ENCODE data around the gene CCDC34. TPM values are rescaled to one million over a fixed set of nuclear protein-coding genes. Genes with fewer than 3 reads are reported as not detected.

Gene CCDC34
- polyA plus RNA-seq, 2 donors = 7.0 to 7.8 TPM

DNA sequence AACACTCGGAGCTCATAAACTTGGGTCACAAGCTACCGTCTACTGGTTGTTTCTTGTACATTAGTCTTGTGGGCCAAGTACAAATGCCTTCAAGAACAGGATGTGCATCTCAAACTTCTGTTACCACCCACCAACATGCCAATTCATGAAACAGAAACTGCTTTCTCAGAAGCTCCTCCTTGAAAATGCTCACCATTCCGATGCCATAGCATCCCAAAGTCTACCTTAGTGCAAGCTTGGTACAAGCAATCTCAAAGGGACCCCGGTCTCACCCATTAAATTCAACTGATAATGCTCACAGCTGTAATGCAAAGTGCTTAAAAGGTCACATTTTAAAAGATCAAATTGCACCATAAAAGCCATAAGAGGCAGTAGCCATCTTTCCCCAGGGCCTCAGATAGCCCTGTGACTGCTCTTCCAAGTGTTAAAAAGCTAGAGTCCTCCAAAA, 31.8 kb upstream of the CCDC34 start:
- Histone ChIP-seq H3K27me3 (ENCODE audit: control insufficient read depth in 1 of 2, insufficient read depth in 2 of 2, low read length in 2 of 2) (no peaks in the 10 kb centered on the region), H3K4me3 (ENCODE audit: low read depth in 1 of 2, low read length in 2 of 2) (no peak overlapping the region), H3K4me1 (ENCODE audit: control insufficient read depth in 2 of 2, insufficient read depth in 2 of 2, low read length in 1 of 2) (peaks cover 0 to 5% of the 10 kb centered on the region in 2 donors), H3K27ac (ENCODE audit: low read depth in 2 of 2, low read length in 1 of 2) (peak overlapping the region; percentile 37 to 43), H3K9me3 (ENCODE audit: control insufficient read depth in 2 of 2, insufficient read depth in 1 of 2, low read depth in 1 of 2, low read length in 1 of 2) (no peaks in the 10 kb centered on the region), H3K36me3 (ENCODE audit: control insufficient read depth in 2 of 2, insufficient read depth in 2 of 2, low read length in 1 of 2) (no peaks in the 10 kb centered on the region)
- 55% methylated on average over 4 of the region's 4 CpGs for WGBS, 2 donors

GRCh38 chr11:27392278-27393114, 29.5 kb upstream of the CCDC34 start:
- WGBS, 2 donors = 43 to 64% methylated on average over 4 of the region's 4 CpGs
- H3K27ac ChIP-seq (ENCODE audit: low read depth in 2 of 2, low read length in 1 of 2) = peak overlapping the region in 1 of 2 donors; percentile 56

DNA sequence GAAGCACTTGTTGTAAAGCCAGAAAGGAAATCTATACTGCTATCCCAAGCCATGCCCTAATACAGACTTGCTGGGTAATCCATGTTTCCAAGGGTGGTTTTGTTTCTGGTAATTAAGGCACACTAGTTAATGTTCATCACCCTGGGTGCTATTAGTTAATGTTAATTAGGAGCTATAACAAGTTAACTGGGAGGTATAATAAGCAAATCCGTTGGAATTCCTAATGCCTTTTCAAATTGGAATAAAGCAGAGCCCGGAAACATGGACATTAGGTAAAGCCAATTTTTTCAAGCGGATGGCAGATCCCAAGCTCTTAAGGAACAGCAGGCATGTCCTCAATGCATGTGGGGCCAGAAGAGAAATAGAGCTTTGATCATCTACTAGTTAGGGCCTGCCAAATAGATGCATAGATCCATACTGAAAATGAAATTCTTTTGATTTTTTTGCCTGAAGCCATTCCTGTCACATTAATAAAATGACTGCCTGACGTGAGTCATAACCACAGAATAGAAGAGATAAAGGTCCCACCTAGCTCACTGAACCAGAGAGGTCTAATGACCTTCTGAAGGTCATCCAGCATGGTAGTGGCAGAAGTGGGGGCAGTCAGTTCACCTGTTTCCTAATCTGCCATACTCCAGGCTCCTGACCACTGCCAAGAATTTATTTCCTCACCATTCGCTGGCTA, 28.5 kb upstream of the CCDC34 start:
- H3K36me3 ChIP-seq (ENCODE audit: control insufficient read depth in 2 of 2, insufficient read depth in 2 of 2, low read length in 1 of 2) = no peaks in the 10 kb centered on the region
- no peaks in the 10 kb centered on the region for H3K9me3 ChIP-seq (ENCODE audit: control insufficient read depth in 2 of 2, insufficient read depth in 1 of 2, low read depth in 1 of 2, low read length in 1 of 2)
- no peak overlapping the region for H3K4me3 ChIP-seq (ENCODE audit: low read depth in 1 of 2, low read length in 2 of 2)
- no peaks in the 10 kb centered on the region for H3K27me3 ChIP-seq (ENCODE audit: control insufficient read depth in 1 of 2, insufficient read depth in 2 of 2, low read length in 2 of 2)
- 47 to 54% methylated on average over 5 of the region's 5 CpGs for WGBS, 2 donors
- H3K4me1 ChIP-seq (ENCODE audit: control insufficient read depth in 2 of 2, insufficient read depth in 2 of 2, low read length in 1 of 2) = peaks cover 0 to 3% of the 10 kb centered on the region in 2 donors
- H3K27ac ChIP-seq (ENCODE audit: low read depth in 2 of 2, low read length in 1 of 2) = peak overlapping the region; percentile 44 to 49

More at GRCh38 chr11:27392278-27393114, 29.5 kb upstream of the CCDC34 start:
- H3K27me3 ChIP-seq (ENCODE audit: control insufficient read depth in 1 of 2, insufficient read depth in 2 of 2, low read length in 2 of 2) = no peaks in the 10 kb centered on the region
- H3K4me1 ChIP-seq (ENCODE audit: control insufficient read depth in 2 of 2, insufficient read depth in 2 of 2, low read length in 1 of 2) = peaks cover 0 to 3% of the 10 kb centered on the region in 2 donors
- H3K4me3 ChIP-seq (ENCODE audit: low read depth in 1 of 2, low read length in 2 of 2) = no peak overlapping the region
- H3K36me3 ChIP-seq (ENCODE audit: control insufficient read depth in 2 of 2, insufficient read depth in 2 of 2, low read length in 1 of 2) = no peaks in the 10 kb centered on the region
- H3K9me3 ChIP-seq (ENCODE audit: control insufficient read depth in 2 of 2, insufficient read depth in 1 of 2, low read depth in 1 of 2, low read length in 1 of 2) = no peaks in the 10 kb centered on the region

GRCh38 chr11:27390318-27391295, 27.6 kb upstream of the CCDC34 start:
- Histone ChIP-seq H3K27me3 (ENCODE audit: control insufficient read depth in 1 of 2, insufficient read depth in 2 of 2, low read length in 2 of 2) (no peaks in the 10 kb centered on the region), H3K27ac (ENCODE audit: low read depth in 2 of 2, low read length in 1 of 2) (no peak overlapping the region), H3K9me3 (ENCODE audit: control insufficient read depth in 2 of 2, insufficient read depth in 1 of 2, low read depth in 1 of 2, low read length in 1 of 2) (no peaks in the 10 kb centered on the region), H3K4me3 (ENCODE audit: low read depth in 1 of 2, low read length in 2 of 2) (no peak overlapping the region), H3K4me1 (ENCODE audit: control insufficient read depth in 2 of 2, insufficient read depth in 2 of 2, low read length in 1 of 2) (peaks cover 0 to 3% of the 10 kb centered on the region in 2 donors), H3K36me3 (ENCODE audit: control insufficient read depth in 2 of 2, insufficient read depth in 2 of 2, low read length in 1 of 2) (no peaks in the 10 kb centered on the region)
- WGBS, 2 donors = 73 to 75% methylated on average over 6 of the region's 6 CpGs

GRCh38 chr11:27388869-27389268, 25.9 kb upstream of the CCDC34 start:
- Histone ChIP-seq H3K36me3 (ENCODE audit: control insufficient read depth in 2 of 2, insufficient read depth in 2 of 2, low read length in 1 of 2) (no peaks in the 10 kb centered on the region), H3K4me1 (ENCODE audit: control insufficient read depth in 2 of 2, insufficient read depth in 2 of 2, low read length in 1 of 2) (no peaks in the 10 kb centered on the region)

DNA sequence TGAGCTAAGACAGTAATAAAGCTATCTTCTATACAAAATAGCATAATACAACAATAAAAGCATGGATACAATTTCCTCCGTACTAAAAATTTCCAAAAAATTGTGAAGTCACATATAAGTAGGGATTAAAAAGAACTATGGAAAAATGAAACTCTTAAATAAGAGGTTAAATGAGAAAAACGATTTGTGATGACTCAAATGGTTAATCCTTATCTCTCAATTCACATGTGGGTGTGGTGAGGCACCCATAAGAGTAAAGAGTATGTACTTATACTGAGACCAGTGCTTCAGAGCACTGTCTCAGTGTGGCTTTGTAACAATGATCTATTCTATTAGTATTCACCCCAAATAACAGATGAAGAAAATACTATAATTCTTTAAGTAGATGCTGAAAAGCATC, 25.0 kb upstream of the CCDC34 start:
- Histone ChIP-seq H3K27ac (ENCODE audit: low read depth in 2 of 2, low read length in 1 of 2) (no peak overlapping the region), H3K36me3 (ENCODE audit: control insufficient read depth in 2 of 2, insufficient read depth in 2 of 2, low read length in 1 of 2) (no peaks in the 10 kb centered on the region), H3K4me3 (ENCODE audit: low read depth in 1 of 2, low read length in 2 of 2) (no peak overlapping the region), H3K9me3 (ENCODE audit: control insufficient read depth in 2 of 2, insufficient read depth in 1 of 2, low read depth in 1 of 2, low read length in 1 of 2) (no peaks in the 10 kb centered on the region), H3K4me1 (ENCODE audit: control insufficient read depth in 2 of 2, insufficient read depth in 2 of 2, low read length in 1 of 2) (no peaks in the 10 kb centered on the region), H3K27me3 (ENCODE audit: control insufficient read depth in 1 of 2, insufficient read depth in 2 of 2, low read length in 2 of 2) (no peaks in the 10 kb centered on the region)
- whole genome bisulfite sequencing, 2 donors = 35 to 39% methylated on average over 2 of the region's 2 CpGs

More at GRCh38 chr11:27388869-27389268, 25.9 kb upstream of the CCDC34 start:
- no peak overlapping the region for H3K4me3 ChIP-seq (ENCODE audit: low read depth in 1 of 2, low read length in 2 of 2)
- H3K27ac ChIP-seq (ENCODE audit: low read depth in 2 of 2, low read length in 1 of 2) = no peak overlapping the region
- H3K27me3 ChIP-seq (ENCODE audit: control insufficient read depth in 1 of 2, insufficient read depth in 2 of 2, low read length in 2 of 2) = no peaks in the 10 kb centered on the region
- 68 to 76% methylated on average over 1 of the region's 1 CpG for WGBS, 2 donors
- H3K9me3 ChIP-seq (ENCODE audit: control insufficient read depth in 2 of 2, insufficient read depth in 1 of 2, low read depth in 1 of 2, low read length in 1 of 2) = no peaks in the 10 kb centered on the region

- Histone ChIP-seq H3K9me3 (ENCODE audit: control insufficient read depth in 2 of 2, insufficient read depth in 1 of 2, low read depth in 1 of 2, low read length in 1 of 2) (no peaks in the 10 kb centered on the region), H3K36me3 (ENCODE audit: control insufficient read depth in 2 of 2, insufficient read depth in 2 of 2, low read length in 1 of 2) (no peaks in the 10 kb centered on the region), H3K4me3 (ENCODE audit: low read depth in 1 of 2, low read length in 2 of 2) (no peak overlapping the region), H3K27me3 (ENCODE audit: control insufficient read depth in 1 of 2, insufficient read depth in 2 of 2, low read length in 2 of 2) (no peaks in the 10 kb centered on the region), H3K4me1 (ENCODE audit: control insufficient read depth in 2 of 2, insufficient read depth in 2 of 2, low read length in 1 of 2) (no peaks in the 10 kb centered on the region), H3K27ac (ENCODE audit: low read depth in 2 of 2, low read length in 1 of 2) (no peak overlapping the region)
- WGBS, 2 donors = 42 to 60% methylated on average over 2 of the region's 2 CpGs
These were observed 24.3 kb upstream of the CCDC34 start for GRCh38 chr11:27387362-27387761.

DNA sequence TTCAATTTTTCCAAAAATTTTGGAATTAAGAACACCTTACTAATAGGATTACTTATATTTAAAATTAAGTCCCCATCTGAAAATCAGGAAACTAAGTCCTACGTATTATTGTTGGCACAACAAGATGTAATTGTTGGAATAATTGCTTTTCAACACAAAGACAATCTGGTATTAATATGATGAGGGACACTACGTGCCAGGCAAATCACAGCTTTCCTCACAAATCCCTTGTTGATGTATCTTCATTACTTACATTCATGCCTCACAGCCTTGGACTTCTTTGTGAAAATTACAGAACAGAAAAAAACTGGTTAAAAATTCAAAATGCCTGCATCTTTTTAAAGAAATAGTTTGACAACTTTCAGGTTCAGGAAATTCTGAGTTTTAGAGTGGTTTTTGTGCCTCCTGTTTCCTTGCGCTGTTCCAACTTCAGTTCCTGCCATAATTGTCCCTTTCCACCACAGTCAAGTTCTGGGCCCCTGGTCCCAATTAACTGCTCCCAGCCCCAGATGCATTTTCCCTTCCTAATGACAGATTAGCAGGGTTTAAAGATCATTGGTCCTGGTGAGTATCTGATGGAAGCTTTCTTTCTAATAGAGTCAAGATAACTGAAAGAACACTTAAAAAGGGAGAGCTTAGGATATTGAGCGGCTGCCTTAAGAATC, 23.3 kb upstream of the CCDC34 start:
- H3K36me3 ChIP-seq (ENCODE audit: control insufficient read depth in 2 of 2, insufficient read depth in 2 of 2, low read length in 1 of 2) = peaks cover 1% of the 10 kb centered on the region in 2 donors
- H3K27ac ChIP-seq (ENCODE audit: low read depth in 2 of 2, low read length in 1 of 2) = no peak overlapping the region
- H3K9me3 ChIP-seq (ENCODE audit: control insufficient read depth in 2 of 2, insufficient read depth in 1 of 2, low read depth in 1 of 2, low read length in 1 of 2) = no peaks in the 10 kb centered on the region
- H3K4me3 ChIP-seq (ENCODE audit: low read depth in 1 of 2, low read length in 2 of 2) = no peak overlapping the region
- H3K4me1 ChIP-seq (ENCODE audit: control insufficient read depth in 2 of 2, insufficient read depth in 2 of 2, low read length in 1 of 2) = no peaks in the 10 kb centered on the region
- H3K27me3 ChIP-seq (ENCODE audit: control insufficient read depth in 1 of 2, insufficient read depth in 2 of 2, low read length in 2 of 2) = no peaks in the 10 kb centered on the region
- 83 to 86% methylated on average over 4 of the region's 4 CpGs for WGBS, 2 donors

Data from esophagus (tissue), 2 donors.